ENCODE data around the gene MAP3K13.

DNA sequence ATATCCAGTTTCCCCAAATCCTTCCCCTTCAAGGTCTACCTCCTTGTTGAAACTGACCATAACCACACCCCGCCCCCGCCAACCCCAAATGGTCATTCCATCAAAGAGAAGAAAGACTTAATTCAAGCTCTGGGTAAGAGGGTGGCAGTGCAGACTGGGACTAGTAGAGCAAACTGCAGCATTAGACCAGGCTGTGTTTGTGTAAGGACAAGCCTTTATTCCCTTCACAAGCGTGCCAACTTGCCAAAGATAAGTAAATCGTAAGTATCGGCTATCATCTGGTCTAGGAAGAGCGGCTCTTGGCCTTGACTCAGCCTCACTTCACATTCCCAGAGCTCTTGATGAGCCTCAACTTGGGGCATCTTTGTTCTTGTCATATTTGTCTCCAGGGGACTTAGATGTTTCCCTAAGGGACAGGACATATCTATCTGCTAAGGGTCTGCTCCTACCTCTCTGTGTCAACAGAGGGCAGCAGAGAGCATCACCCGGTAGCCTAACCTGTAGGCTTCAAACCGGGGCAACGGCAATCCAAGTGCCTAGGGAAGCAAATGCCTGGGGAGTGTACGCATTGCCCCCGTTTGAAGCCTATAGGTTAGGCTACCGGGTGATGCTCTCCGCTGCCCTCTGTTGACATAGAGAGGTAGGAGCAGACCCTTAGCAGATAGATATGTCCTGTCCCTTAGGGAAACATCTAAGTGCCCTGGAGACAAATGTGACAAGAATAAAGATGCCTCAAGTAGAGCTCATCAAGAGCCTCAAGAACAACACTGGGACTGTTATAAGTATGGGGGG lies 8.9 kb upstream of the MAP3K13 start:
- TF ChIP-seq, protein P1, sequence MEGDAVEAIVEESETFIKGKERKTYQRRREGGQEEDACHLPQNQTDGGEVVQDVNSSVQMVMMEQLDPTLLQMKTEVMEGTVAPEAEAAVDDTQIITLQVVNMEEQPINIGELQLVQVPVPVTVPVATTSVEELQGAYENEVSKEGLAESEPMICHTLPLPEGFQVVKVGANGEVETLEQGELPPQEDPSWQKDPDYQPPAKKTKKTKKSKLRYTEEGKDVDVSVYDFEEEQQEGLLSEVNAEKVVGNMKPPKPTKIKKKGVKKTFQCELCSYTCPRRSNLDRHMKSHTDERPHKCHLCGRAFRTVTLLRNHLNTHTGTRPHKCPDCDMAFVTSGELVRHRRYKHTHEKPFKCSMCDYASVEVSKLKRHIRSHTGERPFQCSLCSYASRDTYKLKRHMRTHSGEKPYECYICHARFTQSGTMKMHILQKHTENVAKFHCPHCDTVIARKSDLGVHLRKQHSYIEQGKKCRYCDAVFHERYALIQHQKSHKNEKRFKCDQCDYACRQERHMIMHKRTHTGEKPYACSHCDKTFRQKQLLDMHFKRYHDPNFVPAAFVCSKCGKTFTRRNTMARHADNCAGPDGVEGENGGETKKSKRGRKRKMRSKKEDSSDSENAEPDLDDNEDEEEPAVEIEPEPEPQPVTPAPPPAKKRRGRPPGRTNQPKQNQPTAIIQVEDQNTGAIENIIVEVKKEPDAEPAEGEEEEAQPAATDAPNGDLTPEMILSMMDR (conservative IDR thresholded peaks at IDR 0.05 in 1 of 2, IDR thresholded peaks at IDR 0.05 in 1 of 2; ENCODE audit: extremely low read depth in 1 of 2, insufficient read depth in 1 of 2, low read depth in 1 of 2, low read length in 2 of 2): peak; percentile 58 to 82
- TF ChIP-seq EZH2 (IDR thresholded peaks at IDR 0.05; ENCODE audit: borderline replicate concordance, low read length): no peak

Data from mammary epithelial cell (primary cell).